RWPE2 (cell line): ENCODE measurements around the gene SLC22A13.

Experiments
- ATAC-seq: fragments of 200-7000 bp; cut with Tn5 transposase; 3 replicates; pipeline ENCODE4 v1.9.1; 2021; ENCODE audit warnings: low read depth
- DNase-seq: peaks from one replicate; pipeline ENCODE4 v3.0.0-alpha.2; 2020; ENCODE audit warnings: low spot score
- H3K27ac ChIP-seq: fragments of 450-650 bp; 2 replicates; pipeline ENCODE4 v1.5.1; 2017; ENCODE audit warnings: mild to moderate bottlenecking; ENCODE audit not compliant: poor library complexity, severe bottlenecking
- H3K27me3 ChIP-seq: fragments of 250-450 bp; sonication (Bioruptor Pico); 2 replicates; pipeline ENCODE4 v1.5.1; 2021; ENCODE audit warnings: mild to moderate bottlenecking, moderate library complexity; ENCODE audit not compliant: insufficient read depth, poor library complexity, severe bottlenecking
- H3K36me3 ChIP-seq: fragments of 250-450 bp; sonication (Bioruptor Pico); 2 replicates; pipeline ENCODE4 v1.5.1; 2020; ENCODE audit warnings: low read depth, mild to moderate bottlenecking, moderate library complexity
- H3K4me1 ChIP-seq: fragments of 250-450 bp; sonication (Bioruptor Pico); 2 replicates; pipeline ENCODE4 v1.5.1; 2021; ENCODE audit warnings: mild to moderate bottlenecking, moderate library complexity; ENCODE audit not compliant: insufficient read depth, poor library complexity, severe bottlenecking
- H3K4me3 ChIP-seq: fragments of 250-450 bp; sonication (Bioruptor Pico); 2 replicates; pipeline ENCODE4 v1.5.1; 2021; ENCODE audit warnings: mild to moderate bottlenecking, moderate library complexity; ENCODE audit not compliant: severe bottlenecking
- H3K9me3 ChIP-seq: fragments of 250-450 bp; sonication (Bioruptor Pico); 2 replicates; pipeline ENCODE4 v1.5.1; 2021; ENCODE audit warnings: mild to moderate bottlenecking, moderate library complexity; ENCODE audit not compliant: severe bottlenecking
- CTCF ChIP-seq: fragments of 450-650 bp; IDR thresholded peaks from one replicate; pipeline ENCODE4 v1.5.1; 2017; ENCODE audit warnings: mild to moderate bottlenecking, moderate library complexity; ENCODE audit not compliant: poor library complexity, severe bottlenecking

The SLC22A13 gene

GRCh38 chr3:38274864-38275649 is 9.4 kb downstream of the SLC22A13 start:
- TF ChIP-seq CTCF = no peak
- DNase-seq (no peak), ATAC-seq (no peak)
- Histone ChIP-seq H3K36me3 (no peaks in the 10 kb centered on the region), H3K27ac (no peak overlapping the region), H3K9me3 (no peaks in the 10 kb centered on the region), H3K4me1 (no peaks in the 10 kb centered on the region), H3K27me3 (no peaks in the 10 kb centered on the region), H3K4me3 (no peak overlapping the region)

DNA sequence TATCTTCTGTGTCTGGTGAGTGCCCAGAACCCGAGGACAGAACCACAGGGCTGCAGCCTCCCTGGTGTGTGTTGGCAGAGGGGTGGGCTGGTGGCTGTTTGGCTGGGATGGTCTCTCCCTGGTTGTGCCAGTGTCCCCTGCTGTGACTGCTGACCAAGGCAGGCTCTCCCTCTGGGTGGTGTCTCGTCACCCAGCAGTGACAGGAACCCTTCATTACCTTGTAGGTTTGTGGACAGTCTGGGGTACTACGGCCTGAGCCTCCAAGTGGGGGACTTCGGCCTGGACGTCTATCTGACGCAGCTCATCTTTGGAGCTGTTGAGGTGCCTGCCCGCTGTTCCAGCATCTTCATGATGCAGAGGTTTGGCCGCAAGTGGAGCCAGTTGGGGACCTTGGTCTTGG is 10.0 kb downstream of the SLC22A13 start:
- H3K36me3 ChIP-seq = no peaks in the 10 kb centered on the region
- ATAC-seq (no peak), DNase-seq (no peak)
- no peaks in the 10 kb centered on the region for H3K4me1 ChIP-seq
- H3K9me3 ChIP-seq = no peaks in the 10 kb centered on the region
- no peak overlapping the region for H3K27ac ChIP-seq
- H3K4me3 ChIP-seq = no peak overlapping the region
- TF ChIP-seq CTCF = no peak
- no peaks in the 10 kb centered on the region for H3K27me3 ChIP-seq

- ATAC-seq (no peak), DNase-seq (no peak)
- H3K27me3 ChIP-seq = no peaks in the 10 kb centered on the region
- H3K27ac ChIP-seq = no peak overlapping the region
- no peak overlapping the region for H3K4me3 ChIP-seq
- H3K9me3 ChIP-seq = no peaks in the 10 kb centered on the region
- no peaks in the 10 kb centered on the region for H3K36me3 ChIP-seq
- no peaks in the 10 kb centered on the region for H3K4me1 ChIP-seq
- no peak for TF ChIP-seq CTCF
These were observed 10.7 kb downstream of the SLC22A13 start for GRCh38 chr3:38276081-38276916.

GRCh38 chr3:38276917-38277630 is 11.5 kb downstream of the SLC22A13 start:
- Histone ChIP-seq H3K4me1 (no peaks in the 10 kb centered on the region), H3K27me3 (no peaks in the 10 kb centered on the region), H3K9me3 (no peaks in the 10 kb centered on the region), H3K4me3 (no peak overlapping the region), H3K36me3 (no peaks in the 10 kb centered on the region), H3K27ac (no peak overlapping the region)
- ATAC-seq = no peak
- TF ChIP-seq CTCF = no peak
- no peak for DNase-seq
